Esophagus (tissue), 2 donors: ENCODE measurements around the gene UBE2B. TPM values are rescaled to one million over a fixed set of nuclear protein-coding genes. Genes with fewer than 3 reads are reported as not detected.

ENCODE experiments used
- H3K27ac ChIP-seq, 2 donors: one replicate each; pipeline ENCODE4 v1.5.1; 2013; ENCODE audit warnings: low read depth in 2 of 2, mild to moderate bottlenecking in 2 of 2, inconsistent platforms in 1 of 2, low read length in 1 of 2, moderate library complexity in 1 of 2
- H3K27me3 ChIP-seq, 2 donors: one replicate each; pipeline ENCODE4 v1.6.1; 2013; ENCODE audit warnings: low read length in 2 of 2, control low read depth in 1 of 2, mild to moderate bottlenecking in 1 of 2; ENCODE audit not compliant: insufficient read depth in 2 of 2, control insufficient read depth in 1 of 2
- H3K36me3 ChIP-seq, 2 donors: one replicate each; pipeline ENCODE4 v1.6.1; 2013; ENCODE audit warnings: low read length in 1 of 2; ENCODE audit not compliant: control insufficient read depth in 2 of 2, insufficient read depth in 2 of 2
- H3K4me1 ChIP-seq, 2 donors: one replicate each; pipeline ENCODE4 v1.6.1; 2013; ENCODE audit warnings: low read length in 1 of 2; ENCODE audit not compliant: control insufficient read depth in 2 of 2, insufficient read depth in 2 of 2
- H3K4me3 ChIP-seq, 2 donors: one replicate each; pipeline ENCODE4 v1.5.1; 2013; ENCODE audit warnings: low read length in 2 of 2, mild to moderate bottlenecking in 2 of 2, low read depth in 1 of 2, moderate library complexity in 1 of 2
- H3K9me3 ChIP-seq, 2 donors: one replicate each; pipeline ENCODE4 v1.6.1; 2013; ENCODE audit warnings: mild to moderate bottlenecking in 2 of 2, low read depth in 1 of 2, low read length in 1 of 2, moderate library complexity in 1 of 2; ENCODE audit not compliant: control insufficient read depth in 2 of 2, insufficient read depth in 1 of 2
- WGBS, 2 donors: extraction: QIAGEN DNeasy Blood & Tissue Kit; methylation state at CpG; one replicate each; pipeline ENCODE4 v1.1.7; 2013; 5-methylcytosine and 5-hydroxymethylcytosine counted together
- polyA plus RNA-seq, 2 donors: library from polyadenylated mRNA; stranded (reverse); fragments of 200-250 nt; gene quantifications; one replicate each; pipeline ENCODE4 v1.2.3, GENCODE V29; 2013
- donor health status: healthy with polysubstance abuse.
- donor health status: Bipolar disorder and iron deficiency.

Gene UBE2B
- polyA plus RNA-seq, 2 donors: 63.2 to 107 TPM

GRCh38 chr5:134396274-134396673 is 24.9 kb downstream of the UBE2B start:
- Histone ChIP-seq H3K4me3 (no peak overlapping the region), H3K27me3 (no peaks in the 10 kb centered on the region), H3K9me3 (no peaks in the 10 kb centered on the region), H3K4me1 (no peaks in the 10 kb centered on the region), H3K36me3 (peaks cover 0 to 10% of the 10 kb centered on the region in 2 donors), H3K27ac (no peak overlapping the region)
- 89 to 90% methylated on average over 4 of the region's 4 CpGs for WGBS, 2 donors

GRCh38 chr5:134397196-134397595 is 25.8 kb downstream of the UBE2B start:
- WGBS, 2 donors: 89 to 93% methylated on average over 2 of the region's 2 CpGs
- H3K27me3 ChIP-seq: no peaks in the 10 kb centered on the region
- H3K4me3 ChIP-seq: no peak overlapping the region
- H3K36me3 ChIP-seq: peaks cover 0 to 10% of the 10 kb centered on the region in 2 donors
- H3K9me3 ChIP-seq: no peaks in the 10 kb centered on the region
- H3K4me1 ChIP-seq: no peaks in the 10 kb centered on the region
- no peak overlapping the region for H3K27ac ChIP-seq

- Histone ChIP-seq H3K4me3 (no peak overlapping the region), H3K4me1 (no peaks in the 10 kb centered on the region), H3K36me3 (peaks cover 0 to 10% of the 10 kb centered on the region in 2 donors), H3K27me3 (no peaks in the 10 kb centered on the region), H3K9me3 (no peaks in the 10 kb centered on the region), H3K27ac (no peak overlapping the region)
- 86 to 96% methylated on average over 2 of the region's 2 CpGs for WGBS, 2 donors
Measured at GRCh38 chr5:134398609-134399155, 27.3 kb downstream of the UBE2B start.

GRCh38 chr5:134403951-134404350 is 32.6 kb downstream of the UBE2B start:
- Histone ChIP-seq H3K9me3 (no peaks in the 10 kb centered on the region), H3K36me3 (peaks cover 0 to 8% of the 10 kb centered on the region in 2 donors), H3K4me1 (no peaks in the 10 kb centered on the region), H3K27ac (no peak overlapping the region), H3K27me3 (no peaks in the 10 kb centered on the region), H3K4me3 (no peak overlapping the region)
- 58 to 80% methylated on average over 5 of the region's 5 CpGs for WGBS, 2 donors

GRCh38 chr5:134406390-134406789 is 35.0 kb downstream of the UBE2B start:
- H3K27ac ChIP-seq: no peak overlapping the region
- 59 to 66% methylated on average over 1 of the region's 1 CpG for WGBS, 2 donors
- H3K36me3 ChIP-seq: peaks cover 0 to 6% of the 10 kb centered on the region in 2 donors
- H3K4me1 ChIP-seq: peaks cover 0 to 3% of the 10 kb centered on the region in 2 donors
- no peak overlapping the region for H3K4me3 ChIP-seq
- H3K27me3 ChIP-seq: no peaks in the 10 kb centered on the region
- no peaks in the 10 kb centered on the region for H3K9me3 ChIP-seq

GRCh38 chr5:134409321-134409720 is 38.0 kb downstream of the UBE2B start:
- H3K27ac ChIP-seq: no peak overlapping the region
- H3K27me3 ChIP-seq: no peaks in the 10 kb centered on the region
- H3K4me3 ChIP-seq: no peak overlapping the region
- H3K4me1 ChIP-seq: peaks cover 0 to 6% of the 10 kb centered on the region in 2 donors
- 52 to 67% methylated on average over 6 of the region's 6 CpGs for WGBS, 2 donors
- no peaks in the 10 kb centered on the region for H3K9me3 ChIP-seq
- peaks cover 0 to 6% of the 10 kb centered on the region in 2 donors for H3K36me3 ChIP-seq

- Histone ChIP-seq H3K27ac (no peak overlapping the region), H3K36me3 (peaks cover 0 to 6% of the 10 kb centered on the region in 2 donors), H3K9me3 (no peaks in the 10 kb centered on the region), H3K4me1 (peaks cover 0 to 6% of the 10 kb centered on the region in 2 donors), H3K4me3 (peak overlapping the region; percentile 81 to 91), H3K27me3 (no peaks in the 10 kb centered on the region)
- 58 to 60% methylated on average over 4 of the region's 4 CpGs for WGBS, 2 donors
Measured at GRCh38 chr5:134410822-134411221, 39.5 kb downstream of the UBE2B start.

GRCh38 chr5:134411228-134411545 is 39.8 kb downstream of the UBE2B start:
- peak overlapping the region; percentile 65 to 84 for H3K27ac ChIP-seq
- peaks cover 0 to 6% of the 10 kb centered on the region in 2 donors for H3K4me1 ChIP-seq
- no peaks in the 10 kb centered on the region for H3K9me3 ChIP-seq
- peaks cover 0 to 5% of the 10 kb centered on the region in 2 donors for H3K36me3 ChIP-seq
- no peaks in the 10 kb centered on the region for H3K27me3 ChIP-seq
- peak overlapping the region; percentile 81 to 91 for H3K4me3 ChIP-seq
- 3 to 7% methylated on average over 9 of the region's 9 CpGs for WGBS, 2 donors

GRCh38 chr5:134411546-134412266 is 40.3 kb downstream of the UBE2B start, which contains the start of gene CDKN2AIPNL:
CDKN2AIPNL (minus strand) TSS chr5:134411881; CDS start chr5:134411854, 27 bp downstream.
- H3K27ac ChIP-seq: peak within 1 kb of the TSS; percentile 84
- H3K27me3 ChIP-seq: no peaks in the 10 kb centered on the region
- peak within 1 kb of the TSS; percentile 81 to 91 for H3K4me3 ChIP-seq
- no peaks in the 10 kb centered on the region for H3K36me3 ChIP-seq
- H3K9me3 ChIP-seq: no peaks in the 10 kb centered on the region
- H3K4me1 ChIP-seq: peaks cover 0 to 6% of the 10 kb centered on the region in 2 donors
- 0 to 1% methylated on average over 60 to 61 of the region's 61 CpGs for WGBS, 2 donors

- Histone ChIP-seq H3K36me3 (no peaks in the 10 kb centered on the region), H3K27me3 (no peaks in the 10 kb centered on the region), H3K9me3 (no peaks in the 10 kb centered on the region), H3K4me3 (no peak overlapping the region), H3K27ac (no peak overlapping the region), H3K4me1 (peaks cover 0 to 6% of the 10 kb centered on the region in 2 donors)
- WGBS, 2 donors: 83 to 89% methylated on average over 2 of the region's 2 CpGs
Measured at GRCh38 chr5:134413046-134413445, 41.7 kb downstream of the UBE2B start.
